Smooth muscle cell of the pulmonary artery (primary cell): ENCODE measurements around the gene TCIRG1. TPM values are rescaled to one million over a fixed set of nuclear protein-coding genes. Genes with fewer than 3 reads are reported as not detected.

ENCODE experiments used
- total RNA-seq: library from RNA; depleted of rRNA; stranded (reverse); fragments of >200 nt; gene quantifications from 2 replicates; pipeline ENCODE4 v1.2.3, GENCODE V29; 2014

TCIRG1 gene
- total RNA-seq: 75.5 and 88.4 TPM in 2 replicates

DNA sequence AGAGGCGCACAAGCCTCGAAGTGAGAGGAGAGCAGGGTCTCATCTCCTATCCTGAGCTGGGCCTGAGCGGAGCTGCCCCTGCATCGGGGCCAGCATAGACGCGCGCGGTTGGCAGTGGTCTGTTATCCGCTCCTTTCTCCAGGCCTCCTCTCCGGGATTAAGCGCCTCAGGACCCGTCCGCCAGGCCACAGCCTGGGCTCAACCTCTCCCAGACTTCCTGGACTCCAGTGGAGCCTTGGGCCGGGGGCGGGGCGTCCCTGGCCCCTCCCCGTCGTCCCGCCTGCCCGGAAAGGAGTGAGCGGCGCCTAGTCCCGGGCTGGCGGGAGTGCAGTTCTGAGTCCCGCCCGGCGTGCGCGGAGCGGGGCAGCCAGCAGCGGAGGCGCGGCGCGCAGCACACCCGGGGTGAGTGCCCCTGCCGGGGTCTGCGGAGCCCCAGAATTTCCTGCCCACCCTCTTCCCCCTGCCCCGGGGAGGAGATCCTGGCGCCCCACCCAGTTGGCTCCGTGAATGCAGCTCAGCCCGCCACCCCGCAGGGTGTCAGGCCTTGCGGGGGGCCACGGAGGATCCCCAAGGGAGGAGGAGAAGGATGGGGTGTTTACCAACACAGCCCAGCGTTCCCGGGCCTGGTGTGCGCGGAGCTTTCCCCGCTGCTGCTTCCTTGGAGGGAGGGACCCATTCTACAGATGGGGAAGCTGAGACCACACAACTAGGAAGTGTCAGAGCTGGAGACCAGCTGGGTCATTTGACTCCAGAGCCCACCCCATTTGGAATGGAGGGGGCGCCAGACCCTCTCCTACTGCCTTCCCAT, at the start of gene TCIRG1:
TSS of gene TCIRG1 (plus strand) at position 308 of the 808 bp plus-strand sequence. CDS start 2,247 bp downstream, outside the sequence.

GRCh38 chr11:68003846-68004550, 34.8 kb upstream of the TCIRG1 start, which contains the start of gene UNC93B1:
UNC93B1 (minus strand) TSS chr11:68004097; CDS start chr11:68004043, 54 bp downstream.

DNA sequence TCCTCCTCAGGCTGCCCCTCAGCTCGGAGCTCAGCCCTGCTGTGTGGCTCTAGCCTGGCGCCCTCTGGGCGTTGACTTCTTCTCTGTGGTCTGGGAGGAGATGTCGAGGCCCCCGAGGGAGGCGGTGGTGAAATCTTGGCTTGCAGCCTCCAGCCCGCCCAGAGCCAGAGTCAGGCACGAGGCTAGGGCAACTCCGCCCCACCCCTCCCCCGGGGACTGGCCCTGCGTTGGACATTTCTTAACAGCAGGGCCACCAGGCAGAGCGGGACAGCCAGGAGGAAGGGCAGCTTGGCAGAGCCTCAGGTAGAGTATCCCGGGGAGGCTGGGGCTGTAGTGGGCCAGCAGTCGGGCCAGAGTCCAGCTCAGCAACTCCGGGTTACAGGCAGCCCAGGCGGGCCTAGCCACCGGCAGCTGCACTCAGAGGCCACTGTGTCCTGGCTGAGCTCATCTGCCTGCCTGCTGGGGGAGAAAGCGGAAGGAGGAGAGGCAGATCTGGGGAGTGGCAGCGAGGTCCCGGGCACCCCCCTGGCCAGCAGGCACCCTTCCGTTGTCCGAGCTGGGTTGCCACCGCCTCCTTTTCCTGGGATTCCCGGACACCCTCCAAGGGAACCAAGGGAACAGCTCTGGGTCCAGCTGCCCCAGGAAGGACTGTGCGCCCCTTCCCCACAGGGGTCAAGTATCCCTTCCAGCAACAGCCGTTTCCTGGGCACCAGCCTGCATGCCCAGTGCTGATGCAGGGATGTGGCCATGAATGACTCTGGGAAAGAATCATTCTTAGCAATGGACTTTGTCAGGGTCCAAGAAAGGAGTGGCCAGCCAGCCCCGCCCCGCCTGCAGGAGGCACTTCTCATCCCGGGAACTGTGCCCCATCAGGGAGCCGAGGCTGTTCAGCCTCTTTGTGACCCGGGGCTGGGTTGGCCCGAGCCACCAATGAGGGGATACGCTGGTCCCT, 28.5 kb upstream of the TCIRG1 start, which contains the start of gene ALDH3B1:
TSS of gene ALDH3B1 (plus strand) at position 238 of the 952 bp plus-strand sequence. CDS start 4,971 bp downstream, outside the sequence.

DNA sequence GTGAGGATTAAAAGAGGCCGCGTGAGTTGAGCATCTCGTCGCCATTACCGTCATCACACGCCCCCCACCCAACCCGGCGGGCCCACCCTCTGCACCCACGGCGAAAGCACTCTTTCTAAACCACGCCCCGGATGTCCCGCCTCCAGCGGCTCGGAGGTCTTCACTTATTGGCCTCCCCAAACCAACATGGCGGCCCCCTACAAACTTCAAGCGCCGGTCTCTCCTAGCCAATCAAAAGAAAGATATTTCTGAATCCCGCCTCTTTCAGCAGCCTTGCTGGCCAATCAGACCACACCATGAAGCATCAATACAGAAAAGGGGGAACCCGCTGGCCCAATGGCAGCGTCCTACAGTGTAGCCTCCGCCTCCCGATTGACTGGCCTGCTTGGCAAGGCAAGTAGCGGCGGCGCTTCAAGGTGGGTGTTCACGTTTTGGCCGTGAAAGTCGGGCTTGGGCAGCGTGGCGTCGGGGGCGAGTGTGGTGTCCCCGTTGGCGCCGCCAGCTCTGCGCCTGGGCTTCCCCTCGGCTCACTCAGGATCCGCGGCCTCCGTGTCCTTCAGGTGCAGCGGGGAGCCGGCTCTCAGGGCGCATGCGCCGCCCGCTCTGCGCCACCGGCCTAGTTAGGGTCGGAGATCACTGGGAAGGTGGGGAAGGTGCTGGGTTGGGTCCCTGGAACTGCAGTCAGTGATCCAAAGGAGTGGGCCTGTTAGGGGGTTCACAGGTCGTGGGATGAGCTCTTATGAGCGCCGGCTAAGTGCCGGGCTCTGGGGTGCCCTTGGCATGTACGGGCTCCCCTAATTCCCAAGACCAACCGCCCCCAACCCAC, 8.3 kb upstream of the TCIRG1 start, which contains the start of gene NDUFS8:
TSS of gene NDUFS8 (plus strand) at position 364 of the 826 bp plus-strand sequence. CDS start 1,471 bp downstream, outside the sequence.

Other genes starting within 250 kb of the TCIRG1 start
- gene UNC93B1, start 34.9 kb upstream of the TCIRG1 start, total RNA-seq: 27.1 and 31.8 TPM in 2 replicates
- gene ALDH3B1, start 28.7 kb upstream of the TCIRG1 start, total RNA-seq: 25.6 and 27.6 TPM in 2 replicates
- gene NDUFS8, start 8.3 kb upstream of the TCIRG1 start, total RNA-seq: 81.6 and 115 TPM in 2 replicates
- gene CHKA, start 82.4 kb downstream of the TCIRG1 start, total RNA-seq: 8.1 and 12.8 TPM in 2 replicates
- 20.3 and 25.7 TPM in 2 replicates for gene KMT5B, start 174.3 kb downstream of the TCIRG1 start, total RNA-seq
- 64.8 and 65.6 TPM in 2 replicates for gene C11orf24, start 232.9 kb downstream of the TCIRG1 start, total RNA-seq